Esophagus squamous epithelium (tissue), 5 donors: Measurements from ENCODE around the gene CSNK2A2. TPM values are rescaled to one million over a fixed set of nuclear protein-coding genes. Genes with fewer than 3 reads are reported as not detected.

ENCODE experiments used
- DNase-seq: peaks from one replicate; lab custom pipeline; 2025; lab: John Stamatoyannopoulos, UW
- H3K27ac ChIP-seq, 4 donors: fragments of 200-600 bp; sonication (generic); one replicate each; pipeline ENCODE4 v1.5.1; 2016 to 2019; ENCODE audit warnings: mild to moderate bottlenecking in 1 of 4
- H3K27me3 ChIP-seq, 4 donors: fragments of 200-600 bp; sonication (generic); 1 replicate in 3 of 4; 2 replicates in 1 of 4; pipeline versions ENCODE4 v1.5.1 to v1.6.0; 2017 to 2021; ENCODE audit warnings: antibody characterized with exemption in 1 of 4
- H3K36me3 ChIP-seq, 3 donors: fragments of 200-600 bp; sonication (generic); one replicate each; pipeline ENCODE4 v1.5.1; 2016 to 2019
- H3K4me1 ChIP-seq, 3 donors: fragments of 200-600 bp; sonication (generic); one replicate each; pipeline ENCODE4 v1.5.1; 2017 to 2019
- H3K4me3 ChIP-seq, 4 donors: fragments of 200-600 bp; sonication (generic); 1 replicate in 3 of 4; 2 replicates in 1 of 4; pipeline ENCODE4 v1.5.1; 2016 to 2019; ENCODE audit warnings: mild to moderate bottlenecking in 2 of 4, moderate library complexity in 1 of 4
- H3K9me3 ChIP-seq, 3 donors: fragments of 200-600 bp; sonication (generic); one replicate each; pipeline ENCODE4 v1.5.1; 2016 to 2019
- POLR2A ChIP-seq, 4 donors: fragments of 450-650 bp; IDR thresholded peaks; one replicate each; pipeline ENCODE4 v1.6.1; 2017; ENCODE audit warnings: antibody characterized with exemption in 4 of 4, mild to moderate bottlenecking in 4 of 4, moderate library complexity in 3 of 4
- WGBS, 2 donors: methylation state at CpG; one replicate each; pipeline ENCODE4 v1.1.5; 2018; 5-methylcytosine and 5-hydroxymethylcytosine counted together
- intact Hi-C: fragments of 100-400 bp; cut with DNase I; formaldehyde crosslinking; loops from one replicate; pipeline ENCODE4 v1.15.0; 2022
- total RNA-seq, 4 donors: library from RNA; depleted of rRNA; stranded (reverse); fragments of >200 nt; gene quantifications; one replicate each; pipeline ENCODE4 v1.1.0, GENCODE V29; 2016
- TF ChIP-seq, protein P1 (sequence below), 6 experiments: fragments of 450-650 bp in 4 of 6; fragments of 200-600 bp in 2 of 6; sonication (generic) in 2 of 6; IDR thresholded peaks; one replicate each; pipeline ENCODE4 v1.5.1; 2016 to 2019; ENCODE audit warnings: antibody characterized with exemption in 6 of 6, mild to moderate bottlenecking in 4 of 6, moderate library complexity in 4 of 6
- donor health status: DM: yes; HTN: yes; CAD: no.

The CSNK2A2 gene
- total RNA-seq, 4 donors from 2014 or later, result 22.3 to 32.8 (median 29.1) TPM

DNA sequence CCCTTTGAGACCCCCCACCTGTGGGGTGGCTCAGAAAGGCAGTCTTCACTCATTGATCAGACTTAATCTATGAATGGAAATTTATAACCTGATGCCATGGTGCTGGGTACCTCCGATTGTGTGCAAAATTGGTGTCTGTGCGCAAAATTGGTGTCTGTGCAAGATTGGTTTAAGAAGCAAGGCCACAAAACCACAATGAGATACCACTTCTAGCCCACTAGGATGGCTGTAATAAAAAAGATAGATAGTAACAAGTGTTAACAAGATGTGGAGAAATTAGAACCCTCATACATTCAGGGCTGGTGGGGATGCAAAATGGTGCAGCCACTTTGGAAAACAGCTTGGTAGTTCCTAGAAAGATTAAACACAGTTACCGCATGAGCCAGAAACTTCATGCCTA, 13.9 kb upstream of the CSNK2A2 start:
- no peaks in the 10 kb centered on the region for H3K9me3 ChIP-seq

DNA sequence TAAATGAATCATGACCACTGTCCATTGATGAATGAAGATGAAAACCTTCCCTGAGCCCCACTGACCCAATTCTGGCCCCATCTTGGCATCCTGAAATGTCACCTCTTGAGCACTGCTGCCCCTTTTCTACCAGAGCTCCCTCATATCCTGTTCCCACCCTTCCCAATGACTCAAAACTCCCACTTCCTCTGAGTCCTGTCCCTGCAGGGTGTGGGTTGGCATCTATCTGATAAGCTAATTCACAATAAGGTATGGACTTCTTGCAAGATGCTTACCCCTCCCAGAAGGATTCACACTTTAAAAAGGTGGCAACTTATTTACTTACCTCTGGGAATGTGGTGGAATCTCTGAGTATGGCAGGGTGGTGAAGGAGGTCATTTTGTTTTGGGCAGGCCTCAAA, 13.3 kb upstream of the CSNK2A2 start:
- no peak overlapping the region for H3K27ac ChIP-seq
- TF ChIP-seq POLR2A (IDR thresholded peaks at IDR 0.05), result no peak
- TF ChIP-seq, protein P1, sequence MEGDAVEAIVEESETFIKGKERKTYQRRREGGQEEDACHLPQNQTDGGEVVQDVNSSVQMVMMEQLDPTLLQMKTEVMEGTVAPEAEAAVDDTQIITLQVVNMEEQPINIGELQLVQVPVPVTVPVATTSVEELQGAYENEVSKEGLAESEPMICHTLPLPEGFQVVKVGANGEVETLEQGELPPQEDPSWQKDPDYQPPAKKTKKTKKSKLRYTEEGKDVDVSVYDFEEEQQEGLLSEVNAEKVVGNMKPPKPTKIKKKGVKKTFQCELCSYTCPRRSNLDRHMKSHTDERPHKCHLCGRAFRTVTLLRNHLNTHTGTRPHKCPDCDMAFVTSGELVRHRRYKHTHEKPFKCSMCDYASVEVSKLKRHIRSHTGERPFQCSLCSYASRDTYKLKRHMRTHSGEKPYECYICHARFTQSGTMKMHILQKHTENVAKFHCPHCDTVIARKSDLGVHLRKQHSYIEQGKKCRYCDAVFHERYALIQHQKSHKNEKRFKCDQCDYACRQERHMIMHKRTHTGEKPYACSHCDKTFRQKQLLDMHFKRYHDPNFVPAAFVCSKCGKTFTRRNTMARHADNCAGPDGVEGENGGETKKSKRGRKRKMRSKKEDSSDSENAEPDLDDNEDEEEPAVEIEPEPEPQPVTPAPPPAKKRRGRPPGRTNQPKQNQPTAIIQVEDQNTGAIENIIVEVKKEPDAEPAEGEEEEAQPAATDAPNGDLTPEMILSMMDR (IDR thresholded peaks at IDR 0.05), result no peak
- H3K4me3 ChIP-seq, result no peak overlapping the region
- H3K9me3 ChIP-seq, result no peaks in the 10 kb centered on the region
- no peak for DNase-seq
- intact Hi-C loops, result no loop called here
- H3K27me3 ChIP-seq, result peaks cover 0 to 22% (median 0%) of the 10 kb centered on the region in 4 donors
- H3K36me3 ChIP-seq, result no peaks in the 10 kb centered on the region
- no peaks in the 10 kb centered on the region for H3K4me1 ChIP-seq

More for the DNA sequence above, 13.9 kb upstream of the CSNK2A2 start:
- no peaks in the 10 kb centered on the region for H3K36me3 ChIP-seq
- no peak overlapping the region for H3K27ac ChIP-seq
- no peak for DNase-seq
- no peaks in the 10 kb centered on the region for H3K4me1 ChIP-seq
- TF ChIP-seq POLR2A (IDR thresholded peaks at IDR 0.05), result no peak
- TF ChIP-seq, protein P1 (IDR thresholded peaks at IDR 0.05), result no peak
- WGBS, 2 donors, result 86 to 96% methylated on average over 2 of the region's 3 CpGs
- intact Hi-C loops, result no loop called here
- H3K27me3 ChIP-seq, result peaks cover 0 to 22% (median 0%) of the 10 kb centered on the region in 4 donors
- no peak overlapping the region for H3K4me3 ChIP-seq

DNA sequence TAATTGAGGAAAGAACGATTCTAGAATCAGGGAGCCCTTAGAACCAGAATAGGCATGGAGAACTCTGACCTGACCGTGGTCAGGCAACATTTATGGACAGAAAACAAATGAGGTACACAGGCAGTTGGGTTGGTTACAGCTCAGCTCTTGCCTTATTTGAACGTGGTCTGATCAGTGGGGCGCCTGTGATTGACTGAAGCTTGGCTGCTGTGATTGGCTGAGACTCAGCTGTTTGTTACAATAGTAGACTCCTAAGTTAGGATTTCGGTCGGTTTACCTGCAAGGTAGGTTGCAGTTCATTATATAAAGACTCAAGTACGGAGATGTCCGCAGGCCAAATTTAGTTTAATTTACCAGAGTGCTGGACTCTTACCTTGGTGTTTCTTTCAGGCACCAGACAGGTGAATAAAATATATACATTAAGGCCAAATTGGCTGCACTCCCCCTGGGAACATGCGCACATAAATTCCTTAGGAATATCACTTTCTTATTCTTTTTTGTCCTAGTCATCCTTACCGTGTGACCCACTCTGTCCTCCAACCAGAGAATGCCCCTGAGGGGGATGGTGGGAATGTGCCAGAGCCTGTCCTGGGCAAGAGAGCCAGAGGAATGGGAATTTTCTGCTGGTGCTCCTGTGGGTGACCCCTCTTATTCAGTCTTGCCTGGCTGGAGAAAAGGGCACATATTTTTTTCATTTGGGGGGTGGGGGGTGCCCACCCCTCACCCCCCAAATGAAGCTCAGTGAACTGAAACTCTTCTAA, 7.5 kb upstream of the CSNK2A2 start:
- no peaks in the 10 kb centered on the region for H3K9me3 ChIP-seq
- no peaks in the 10 kb centered on the region for H3K4me1 ChIP-seq
- H3K27ac ChIP-seq, result no peak overlapping the region
- H3K4me3 ChIP-seq, result no peak overlapping the region
- no peak for DNase-seq
- TF ChIP-seq, protein P1 (IDR thresholded peaks at IDR 0.05), result no peak
- no peak for TF ChIP-seq POLR2A (IDR thresholded peaks at IDR 0.05)
- peaks cover 0 to 18% (median 0%) of the 10 kb centered on the region in 4 donors for H3K27me3 ChIP-seq
- H3K36me3 ChIP-seq, result no peaks in the 10 kb centered on the region
- 67 to 71% methylated on average over 10 of the region's 10 CpGs for WGBS, 2 donors
- intact Hi-C loops, result no loop called here

DNA sequence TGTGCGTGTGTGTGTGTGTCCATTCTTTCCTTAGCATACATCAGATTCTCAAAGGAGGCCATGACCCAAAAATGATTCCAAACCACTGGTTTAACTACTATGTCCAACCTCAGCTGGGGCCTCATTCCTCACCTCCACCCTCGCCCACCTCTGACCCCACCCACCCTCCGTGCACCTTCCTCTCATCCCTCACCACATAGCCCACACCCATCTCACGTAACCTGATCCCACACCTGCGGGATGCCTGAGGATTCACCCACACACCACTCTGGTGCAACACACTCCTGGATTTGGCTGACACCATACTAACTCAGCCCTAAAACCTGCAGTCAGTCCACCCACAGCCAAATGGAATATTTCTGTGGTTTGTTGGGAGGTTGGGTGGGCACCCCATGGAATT, 3.3 kb upstream of the CSNK2A2 start:
- peaks cover 6 to 17% (median 8%) of the 10 kb centered on the region in 3 donors for H3K4me1 ChIP-seq
- TF ChIP-seq, protein P1 (IDR thresholded peaks at IDR 0.05), result no peak
- no peak for TF ChIP-seq POLR2A (IDR thresholded peaks at IDR 0.05)
- no peak overlapping the region for H3K27ac ChIP-seq
- peaks cover 0 to 15% (median 0%) of the 10 kb centered on the region in 4 donors for H3K27me3 ChIP-seq
- 42 to 51% methylated on average over 4 to 5 of the region's 5 CpGs for WGBS, 2 donors
- no peaks in the 10 kb centered on the region for H3K9me3 ChIP-seq
- no peak for DNase-seq
- intact Hi-C loops, result no loop called here
- peaks cover 0 to 3% (median 0%) of the 10 kb centered on the region in 3 donors for H3K36me3 ChIP-seq
- no peak overlapping the region for H3K4me3 ChIP-seq

DNA sequence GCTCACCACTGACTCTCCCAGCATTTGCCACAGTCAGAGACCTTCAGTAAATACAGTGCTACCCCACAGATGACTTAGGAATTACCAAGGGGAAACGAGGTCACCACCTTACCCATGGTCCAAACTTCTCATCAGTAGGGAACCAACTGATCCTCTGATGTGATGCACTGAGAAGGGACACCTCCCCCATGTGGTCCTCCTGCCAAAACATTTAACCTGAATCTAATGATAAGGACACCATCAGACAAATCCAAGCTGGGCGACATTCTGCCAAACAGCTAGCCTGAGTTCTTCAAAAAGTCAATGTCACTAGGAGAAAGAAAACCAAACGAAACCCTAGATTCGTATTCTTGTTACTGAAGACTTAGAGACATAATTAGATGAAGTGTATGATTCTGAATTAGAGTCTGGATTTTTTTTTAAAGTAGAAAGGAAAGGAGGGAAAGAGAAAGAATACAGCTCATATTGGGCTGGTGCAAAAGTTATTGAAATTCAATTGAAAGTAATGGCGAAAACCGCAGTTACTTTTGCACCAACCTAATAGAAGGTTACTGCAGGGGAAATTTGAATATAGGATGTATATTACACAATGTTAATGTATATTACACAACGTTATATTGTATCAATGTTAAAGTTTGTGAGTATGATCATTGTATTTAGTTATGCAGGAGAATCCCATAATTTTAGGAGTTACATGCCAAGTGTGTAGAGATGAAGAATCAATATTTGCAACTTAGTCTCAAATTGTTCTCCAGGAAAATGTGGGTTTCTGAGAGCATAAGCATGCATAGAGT, 2.3 kb upstream of the CSNK2A2 start:
- intact Hi-C loops, result no loop called here
- 87 to 93% methylated on average over 6 to 7 of the region's 7 CpGs for WGBS, 2 donors
- H3K27ac ChIP-seq, result no peak overlapping the region

More for the DNA sequence above, 2.3 kb upstream of the CSNK2A2 start:
- DNase-seq, result no peak
- H3K36me3 ChIP-seq, result peaks cover 0 to 13% (median 0%) of the 10 kb centered on the region in 3 donors
- H3K4me1 ChIP-seq, result peaks cover 6 to 27% (median 8%) of the 10 kb centered on the region in 3 donors
- H3K27me3 ChIP-seq, result peaks cover 0 to 15% (median 0%) of the 10 kb centered on the region in 4 donors
- H3K4me3 ChIP-seq, result no peak overlapping the region
- TF ChIP-seq, protein P1 (IDR thresholded peaks at IDR 0.05), result no peak
- TF ChIP-seq POLR2A (IDR thresholded peaks at IDR 0.05), result no peak
- no peaks in the 10 kb centered on the region for H3K9me3 ChIP-seq
